EL (cell line): ENCODE measurements around the gene CAMSAP3.

Experiments
- DNase-seq: peaks from one replicate; pipeline ENCODE4 v3.0.0-alpha.2; 2016

CAMSAP3 gene

GRCh38 chr19:7612282-7613274 is 16.9 kb downstream of the CAMSAP3 start:
- DNase-seq = no peak

- DNase-seq = no peak
Observed at GRCh38 chr19:7614859-7615741, 19.4 kb downstream of the CAMSAP3 start.

- no peak for DNase-seq
Observed at GRCh38 chr19:7617172-7617571, 21.5 kb downstream of the CAMSAP3 start.

- DNase-seq = no peak
Observed at GRCh38 chr19:7617735-7618134, 22.1 kb downstream of the CAMSAP3 start.

GRCh38 chr19:7618348-7618747 is 22.7 kb downstream of the CAMSAP3 start:
- no peak for DNase-seq

- no peak for DNase-seq
Observed at GRCh38 chr19:7618771-7619510, 23.3 kb downstream of the CAMSAP3 start.

- DNase-seq = no peak
Observed at GRCh38 chr19:7619671-7620441, 24.2 kb downstream of the CAMSAP3 start.

GRCh38 chr19:7620442-7621412 is 25.1 kb downstream of the CAMSAP3 start:
- no peak for DNase-seq

GRCh38 chr19:7622933-7623685 is 27.4 kb downstream of the CAMSAP3 start:
- no peak for DNase-seq

GRCh38 chr19:7623725-7624603 is 28.3 kb downstream of the CAMSAP3 start:
- DNase-seq = no peak

GRCh38 chr19:7624810-7625209 is 29.1 kb downstream of the CAMSAP3 start:
- DNase-seq = no peak

- DNase-seq = no peak
Observed at GRCh38 chr19:7625763-7626372, 30.2 kb downstream of the CAMSAP3 start.

- DNase-seq = no peak
Observed at GRCh38 chr19:7627166-7627565, 31.5 kb downstream of the CAMSAP3 start.

- no peak for DNase-seq
Observed at GRCh38 chr19:7628589-7629311, 33.1 kb downstream of the CAMSAP3 start.

GRCh38 chr19:7629347-7630054 is 33.8 kb downstream of the CAMSAP3 start, which contains the start of the genes PET100 and XAB2:
Gene PET100 (plus strand): TSS chr19:7629793. CDS start chr19:7629834, 41 bp downstream.
Gene XAB2 (minus strand): TSS chr19:7629545. CDS start chr19:7629527, 18 bp downstream.
- peak; percentile 99 for DNase-seq

- no peak for DNase-seq
Observed at GRCh38 chr19:7631577-7631976, 35.9 kb downstream of the CAMSAP3 start.
